ENCODE results near the gene LRRC19. TPM values are rescaled to one million over a fixed set of nuclear protein-coding genes. Genes with fewer than 3 reads are reported as not detected.

LRRC19 gene
- total RNA-seq, 1 experiment from 2014 or later: not detected

- Histone ChIP-seq H3K4me3 (ENCODE audit: low read depth, low read length, poor library complexity, severe bottlenecking) (no peak overlapping the region), H3K36me3 (ENCODE audit: insufficient read depth, low read length, poor library complexity, severe bottlenecking) (no peaks in the 10 kb centered on the region), H3K27ac (ENCODE audit: low read depth, low read length, poor library complexity, severe bottlenecking) (no peak overlapping the region), H3K4me1 (ENCODE audit: insufficient read depth, low read length, poor library complexity, severe bottlenecking) (no peaks in the 10 kb centered on the region), H3K27me3 (replicated peaks; ENCODE audit: insufficient read depth, low read depth, low read length, poor library complexity) (no peaks in the 10 kb centered on the region), H3K9me3 (ENCODE audit: low read depth, low read length, poor library complexity, severe bottlenecking) (no peaks in the 10 kb centered on the region)
- CTCF ChIA-PET: no interaction called here
- TF ChIP-seq EZH2 (IDR thresholded peaks at IDR 0.05; ENCODE audit: borderline replicate concordance, low read depth, low read length, poor library complexity, severe bottlenecking) (no peak), CTCF (conservative IDR thresholded peaks at IDR 0.05; ENCODE audit: low read depth, low read length) (no peak)
- POLR2A ChIA-PET (ENCODE audit: low non-redundant PET): no interaction called here
- no TSS peak for BruUV-seq (replicated peaks)
- no peak for DNase-seq (ENCODE audit: low spot score)
- intact Hi-C loops (cut with micrococcal nuclease; ENCODE audit: unreplicated experiment): no loop called here
Observed at GRCh38 chr9:27042476-27042875, 37.0 kb upstream of the LRRC19 start.

DNA sequence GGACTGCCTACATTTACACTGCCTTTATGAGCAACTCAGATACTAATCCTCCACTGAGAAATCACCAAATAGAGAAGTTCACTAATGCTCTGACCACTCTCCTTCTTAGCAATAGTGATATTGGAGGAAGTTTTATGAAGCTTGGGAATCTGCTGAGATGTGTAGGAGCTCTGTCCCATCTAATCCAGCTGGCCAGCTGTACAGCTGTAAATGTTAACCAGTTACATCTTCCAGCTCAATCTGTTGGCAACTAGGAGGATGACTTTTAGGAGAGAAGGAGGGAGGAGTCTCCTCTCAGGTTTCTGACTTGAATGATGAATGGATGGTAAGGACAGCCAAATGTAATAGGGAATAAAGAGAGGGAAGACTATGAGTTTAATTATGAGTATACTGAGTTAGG is 36.3 kb upstream of the LRRC19 start:
- Histone ChIP-seq H3K27me3 (replicated peaks; ENCODE audit: insufficient read depth, low read depth, low read length, poor library complexity) (no peaks in the 10 kb centered on the region), H3K36me3 (ENCODE audit: insufficient read depth, low read length, poor library complexity, severe bottlenecking) (no peaks in the 10 kb centered on the region), H3K4me1 (ENCODE audit: insufficient read depth, low read length, poor library complexity, severe bottlenecking) (no peaks in the 10 kb centered on the region), H3K9me3 (ENCODE audit: low read depth, low read length, poor library complexity, severe bottlenecking) (no peaks in the 10 kb centered on the region), H3K27ac (ENCODE audit: low read depth, low read length, poor library complexity, severe bottlenecking) (no peak overlapping the region), H3K4me3 (ENCODE audit: low read depth, low read length, poor library complexity, severe bottlenecking) (no peak overlapping the region)
- ChIA-PET POLR2A (ENCODE audit: low non-redundant PET) (no interaction called here), CTCF (no interaction called here)
- no TSS peak for BruUV-seq (replicated peaks)
- intact Hi-C loops (cut with micrococcal nuclease; ENCODE audit: unreplicated experiment): no loop called here
- TF ChIP-seq CTCF (conservative IDR thresholded peaks at IDR 0.05; ENCODE audit: low read depth, low read length) (no peak), EZH2 (IDR thresholded peaks at IDR 0.05; ENCODE audit: borderline replicate concordance, low read depth, low read length, poor library complexity, severe bottlenecking) (no peak)
- no peak for DNase-seq (ENCODE audit: low spot score)

GRCh38 chr9:27037499-27037898 is 32.0 kb upstream of the LRRC19 start:
- Histone ChIP-seq H3K27ac (ENCODE audit: low read depth, low read length, poor library complexity, severe bottlenecking) (no peak overlapping the region), H3K4me1 (ENCODE audit: insufficient read depth, low read length, poor library complexity, severe bottlenecking) (no peaks in the 10 kb centered on the region), H3K4me3 (ENCODE audit: low read depth, low read length, poor library complexity, severe bottlenecking) (no peak overlapping the region), H3K36me3 (ENCODE audit: insufficient read depth, low read length, poor library complexity, severe bottlenecking) (no peaks in the 10 kb centered on the region), H3K9me3 (ENCODE audit: low read depth, low read length, poor library complexity, severe bottlenecking) (no peaks in the 10 kb centered on the region), H3K27me3 (replicated peaks; ENCODE audit: insufficient read depth, low read depth, low read length, poor library complexity) (no peaks in the 10 kb centered on the region)
- TF ChIP-seq CTCF (conservative IDR thresholded peaks at IDR 0.05; ENCODE audit: low read depth, low read length): no peak
- no peak for TF ChIP-seq EZH2 (IDR thresholded peaks at IDR 0.05; ENCODE audit: borderline replicate concordance, low read depth, low read length, poor library complexity, severe bottlenecking)
- intact Hi-C loops (cut with micrococcal nuclease; ENCODE audit: unreplicated experiment): no loop called here
- no peak for DNase-seq (ENCODE audit: low spot score)
- BruUV-seq (replicated peaks): no TSS peak
- CTCF ChIA-PET: no interaction called here
- POLR2A ChIA-PET (ENCODE audit: low non-redundant PET): no interaction called here
